SK-N-SH (cell line): ENCODE measurements around the gene ZNF692. TPM values are rescaled to one million over a fixed set of nuclear protein-coding genes. Genes with fewer than 3 reads are reported as not detected.

Source experiments
- CTCF ChIA-PET: fragments of 300-600, 350-600 bp; formaldehyde crosslinking; extraction: SDS; loops from one replicate; lab custom pipeline; 2021; lab: Yijun Ruan, JAX
- POLR2A ChIA-PET: fragments of 350-600 bp; sonication (Branson Sonifier 250); formaldehyde crosslinking; extraction: SDS; loops from one replicate; lab custom pipeline; 2020; ENCODE audit warnings: antibody characterized with exemption, inconsistent platforms; lab: Yijun Ruan, JAX
- DNase-seq: peaks from one replicate; pipeline ENCODE4 v3.0.0; 2012
- H2AFZ ChIP-seq: fragments of 200-600 bp; sonication (generic); 2 replicates; pipeline ENCODE4 v1.8.1; 2016; ENCODE audit warnings: antibody characterized with exemption, mild to moderate bottlenecking, low read depth
- H3F3A ChIP-seq: fragments of 200-600 bp; sonication (generic); replicated peaks from 2 replicates; pipeline ENCODE3; 2016; ENCODE audit warnings: antibody characterized with exemption, mild to moderate bottlenecking; ENCODE audit not compliant: insufficient read depth
- H3K27ac ChIP-seq, 2 experiments: fragments of 200-500 bp in 1 of 2; fragments of 200-600 bp in 1 of 2; sonication (Bioruptor generic) in 1 of 2; sonication (generic), shearing (Covaris generic) in 1 of 2; 2 replicates each; pipeline versions ENCODE4 v1.5.1 to v1.6.1; 2014 to 2016; ENCODE audit warnings: low read depth in 2 of 2, inconsistent platforms in 1 of 2, low read length in 1 of 2, mild to moderate bottlenecking in 1 of 2, mixed read lengths in 1 of 2
- H3K27me3 ChIP-seq: fragments of 200-600 bp; sonication (generic), shearing (Covaris generic); 2 replicates; pipeline ENCODE4 v1.6.1; 2016; ENCODE audit warnings: mixed run types; ENCODE audit not compliant: insufficient read depth
- H3K36me3 ChIP-seq, 2 experiments: fragments of 200-500 bp in 1 of 2; fragments of 200-600 bp in 1 of 2; sonication (Bioruptor generic) in 1 of 2; sonication (generic) in 1 of 2; replicated peaks in 1 of 2; 2 replicates each; pipeline versions ENCODE3 to v1.5.1; 2014 to 2016; ENCODE audit warnings: low read length in 1 of 2, mild to moderate bottlenecking in 1 of 2; ENCODE audit not compliant: insufficient read depth in 2 of 2, control insufficient read depth in 1 of 2
- H3K4me1 ChIP-seq, 2 experiments: fragments of 200-500 bp in 1 of 2; fragments of 200-600 bp in 1 of 2; sonication (Bioruptor generic) in 1 of 2; sonication (generic), shearing (Covaris generic) in 1 of 2; 2 replicates each; pipeline versions ENCODE4 v1.5.1 to v1.6.1; 2014 to 2016; ENCODE audit warnings: low read depth in 1 of 2, low read length in 1 of 2, mixed run types in 1 of 2; ENCODE audit not compliant: insufficient read depth in 2 of 2, control insufficient read depth in 1 of 2
- H3K4me2 ChIP-seq: fragments of 200-600 bp; sonication (generic), shearing (Covaris generic); 2 replicates; pipeline ENCODE4 v1.6.1; 2017; ENCODE audit warnings: mixed run types
- H3K4me3 ChIP-seq, 2 experiments: fragments of 200-500 bp in 1 of 2; fragments of 200-600 bp in 1 of 2; sonication (Bioruptor generic) in 1 of 2; sonication (generic), shearing (Covaris generic) in 1 of 2; 2 replicates each; pipeline versions ENCODE4 v1.5.1 to v1.8.1; 2014 to 2016; ENCODE audit warnings: low read depth in 2 of 2, inconsistent platforms in 1 of 2, low read length in 1 of 2, mild to moderate bottlenecking in 1 of 2, mixed read lengths in 1 of 2, moderate library complexity in 1 of 2
- H3K79me2 ChIP-seq: fragments of 200-600 bp; sonication (generic); 2 replicates; pipeline ENCODE4 v1.8.1; 2017; ENCODE audit warnings: mild to moderate bottlenecking; ENCODE audit not compliant: insufficient read depth
- H3K9ac ChIP-seq: fragments of 200-600 bp; sonication (generic); 2 replicates; pipeline ENCODE4 v1.6.1; 2017; ENCODE audit warnings: mixed run types
- H3K9me2 ChIP-seq: fragments of 200-600 bp; sonication (generic); 2 replicates; pipeline ENCODE4 v1.6.1; 2017; ENCODE audit warnings: mixed run types
- H3K9me3 ChIP-seq: fragments of 200-600 bp; sonication (generic); 2 replicates; pipeline ENCODE4 v1.6.1; 2017; ENCODE audit warnings: mixed run types, mild to moderate bottlenecking, moderate library complexity
- H4K20me1 ChIP-seq: fragments of 200-600 bp; sonication (generic); 2 replicates; pipeline ENCODE4 v1.6.1; 2017; ENCODE audit warnings: mild to moderate bottlenecking, mixed run types; ENCODE audit not compliant: insufficient read depth
- CTCF ChIP-seq: fragments of 200-600 bp; sonication (generic); IDR thresholded peaks from 2 replicates; pipeline ENCODE4 v1.6.1; 2017; ENCODE audit warnings: antibody characterized with exemption, mild to moderate bottlenecking, moderate library complexity
- ELF1 ChIP-seq: IDR thresholded peaks from 2 replicates; pipeline ENCODE4 v1.4.0; 2012
- EP300 ChIP-seq, 2 experiments: IDR thresholded peaks; 2 replicates each; pipeline versions ENCODE4 v1.4.0 to v1.6.1; 2012; ENCODE audit warnings: borderline replicate concordance in 1 of 2, low read depth in 1 of 2, low read length in 1 of 2
- EZH2phosphoT487 ChIP-seq: fragments of 200-600 bp; sonication (generic); IDR thresholded peaks from 2 replicates; pipeline ENCODE4 v1.6.1; 2017; ENCODE audit warnings: low read depth, mixed run types, mild to moderate bottlenecking, antibody characterized with exemption, moderate library complexity, borderline replicate concordance
- FOSL2 ChIP-seq: IDR thresholded peaks from 2 replicates; pipeline ENCODE4 v1.4.0; 2012; ENCODE audit warnings: low read depth, mild to moderate bottlenecking, moderate library complexity, borderline replicate concordance
- FOXM1 ChIP-seq: IDR thresholded peaks from 2 replicates; pipeline ENCODE4 v1.4.0; 2012; ENCODE audit warnings: low read depth, mild to moderate bottlenecking
- MXI1 ChIP-seq: IDR thresholded peaks from 2 replicates; pipeline ENCODE4 v1.6.1; 2012; ENCODE audit warnings: mild to moderate bottlenecking, low read depth, low read length, improper control_type of control experiment
- NFIC ChIP-seq: IDR thresholded peaks from 2 replicates; pipeline ENCODE4 v1.4.0; 2012; ENCODE audit warnings: borderline replicate concordance
- PBX3 ChIP-seq: IDR thresholded peaks from 2 replicates; pipeline ENCODE4; 2012
- RAD21 ChIP-seq: IDR thresholded peaks from 2 replicates; pipeline ENCODE4 v1.6.1; 2012; ENCODE audit warnings: mild to moderate bottlenecking, low read length
- RXRA ChIP-seq: IDR thresholded peaks from 2 replicates; pipeline ENCODE4 v1.4.0; 2012; ENCODE audit warnings: low read depth, mild to moderate bottlenecking, borderline replicate concordance
- SIN3A ChIP-seq: IDR thresholded peaks from 2 replicates; pipeline ENCODE4 v1.6.1; 2012; ENCODE audit warnings: low read depth, mild to moderate bottlenecking, low read length, moderate library complexity, borderline replicate concordance
- SMC3 ChIP-seq: IDR thresholded peaks from 2 replicates; pipeline ENCODE4 v1.6.1; 2012; ENCODE audit warnings: low read depth, low read length, improper control_type of control experiment
- TAF1 ChIP-seq: IDR thresholded peaks from 2 replicates; pipeline ENCODE4 v1.6.1; 2012; ENCODE audit warnings: low read depth, mild to moderate bottlenecking, low read length, moderate library complexity, borderline replicate concordance
- TCF12 ChIP-seq: IDR thresholded peaks from 2 replicates; pipeline ENCODE4 v1.4.0; 2012
- USF2 ChIP-seq: fragments of 150-350 bp; IDR thresholded peaks from 2 replicates; pipeline ENCODE4 v1.6.1; 2017; ENCODE audit warnings: antibody characterized with exemption, low read length, low read depth, borderline replicate concordance
- WGBS: methylation state at CpG from one replicate; pipeline ENCODE4 v1.1.6; 2017; ENCODE audit warnings: low lambda C conversion rate; 5-methylcytosine and 5-hydroxymethylcytosine counted together
- polyA plus RNA-seq, 3 experiments: library from polyadenylated mRNA; depleted of rRNA; stranded (reverse); fragments of >200 nt; gene quantifications; 2 replicates each; pipeline ENCODE4 v1.2.3, GENCODE V29; 2012
- TF ChIP-seq, protein P1 (sequence below): fragments of 150-350 bp; IDR thresholded peaks from 2 replicates; pipeline ENCODE4 v1.6.1; 2016; ENCODE audit warnings: mild to moderate bottlenecking, low read depth, low read length
- TF ChIP-seq, protein P2 (sequence below): IDR thresholded peaks from 2 replicates; pipeline ENCODE4 v1.4.0; 2012; ENCODE audit warnings: low read depth
- TF ChIP-seq, protein P3 (sequence below): IDR thresholded peaks from 2 replicates; pipeline ENCODE4 v1.4.0; 2012; ENCODE audit warnings: low read depth, borderline replicate concordance

The ZNF692 gene
- polyA plus RNA-seq, 1 of the 3 experiments (the other 2 are of a cell fraction) = 47.0 TPM

DNA sequence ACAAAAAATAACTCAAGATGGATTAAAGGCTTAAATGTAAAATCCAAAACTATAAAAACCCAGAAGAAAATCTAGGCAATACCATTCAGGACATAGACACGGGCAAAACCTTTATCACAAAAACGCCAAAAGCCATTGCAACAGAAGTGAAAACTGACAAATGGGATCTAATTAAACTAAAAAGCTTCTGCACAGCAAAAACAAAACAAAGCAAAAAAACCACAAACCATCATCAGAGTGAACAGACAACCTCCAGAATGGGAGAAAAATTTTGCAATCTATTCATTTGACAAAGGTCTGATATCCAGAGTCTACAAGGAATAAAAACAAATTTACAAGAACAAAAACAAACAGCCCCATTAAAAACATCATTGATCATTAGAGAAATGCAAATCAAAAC, 42.7 kb upstream of the ZNF692 start:
- 0 out of 2 replicates have a peak, but pooled peaks cover under 1% of the 10 kb centered on the region for H3K27me3 ChIP-seq
- CTCF ChIA-PET = interaction anchor here (1.3 kb wide), 1 partner anchor 43 kb away, joined by 5 read pairs; the partner anchor contains the start of gene ZNF692
- 34% methylated on average over 2 of the region's 2 CpGs for WGBS
- no peaks in the 10 kb centered on the region for H4K20me1 ChIP-seq
- no peaks in the 10 kb centered on the region for H3K9me2 ChIP-seq
- no peaks in the 10 kb centered on the region for H3F3A ChIP-seq
- H3K27ac ChIP-seq = no peak overlapping the region
- no peaks in the 10 kb centered on the region for H3K9me3 ChIP-seq
- no peaks in the 10 kb centered on the region for H3K79me2 ChIP-seq
- DNase-seq = no peak
- no peaks in the 10 kb centered on the region for H3K36me3 ChIP-seq
- H3K4me1 ChIP-seq = peaks cover 0 to 2% of the 10 kb centered on the region in 2 experiments; a peak in 1 of 4 replicates
- POLR2A ChIA-PET = no interaction called here
- no peak overlapping the region for H3K4me3 ChIP-seq
- no peak overlapping the region for H3K4me2 ChIP-seq
- H2AFZ ChIP-seq = no peak overlapping the region
- TF ChIP-seq FOXM1 (no peak), NFIC (no peak), EP300 (IDR thresholded peaks at IDR 0.05; ENCODE audit: borderline replicate concordance in 1 of 2, low read depth in 1 of 2, low read length in 1 of 2) (no peak), EZH2phosphoT487 (no peak), SIN3A (no peak), MXI1 (no peak), SMC3 (no peak), TAF1 (no peak), CTCF (no peak), USF2 (no peak), FOSL2 (no peak), ELF1 (no peak), TCF12 (no peak), RAD21 (no peak), PBX3 (no peak), RXRA (no peak)
- TF ChIP-seq, protein P1, sequence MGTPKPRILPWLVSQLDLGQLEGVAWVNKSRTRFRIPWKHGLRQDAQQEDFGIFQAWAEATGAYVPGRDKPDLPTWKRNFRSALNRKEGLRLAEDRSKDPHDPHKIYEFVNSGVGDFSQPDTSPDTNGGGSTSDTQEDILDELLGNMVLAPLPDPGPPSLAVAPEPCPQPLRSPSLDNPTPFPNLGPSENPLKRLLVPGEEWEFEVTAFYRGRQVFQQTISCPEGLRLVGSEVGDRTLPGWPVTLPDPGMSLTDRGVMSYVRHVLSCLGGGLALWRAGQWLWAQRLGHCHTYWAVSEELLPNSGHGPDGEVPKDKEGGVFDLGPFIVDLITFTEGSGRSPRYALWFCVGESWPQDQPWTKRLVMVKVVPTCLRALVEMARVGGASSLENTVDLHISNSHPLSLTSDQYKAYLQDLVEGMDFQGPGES = no peak
- TF ChIP-seq, protein P2, sequence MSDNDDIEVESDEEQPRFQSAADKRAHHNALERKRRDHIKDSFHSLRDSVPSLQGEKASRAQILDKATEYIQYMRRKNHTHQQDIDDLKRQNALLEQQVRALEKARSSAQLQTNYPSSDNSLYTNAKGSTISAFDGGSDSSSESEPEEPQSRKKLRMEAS = no peak
- TF ChIP-seq, protein P3, sequence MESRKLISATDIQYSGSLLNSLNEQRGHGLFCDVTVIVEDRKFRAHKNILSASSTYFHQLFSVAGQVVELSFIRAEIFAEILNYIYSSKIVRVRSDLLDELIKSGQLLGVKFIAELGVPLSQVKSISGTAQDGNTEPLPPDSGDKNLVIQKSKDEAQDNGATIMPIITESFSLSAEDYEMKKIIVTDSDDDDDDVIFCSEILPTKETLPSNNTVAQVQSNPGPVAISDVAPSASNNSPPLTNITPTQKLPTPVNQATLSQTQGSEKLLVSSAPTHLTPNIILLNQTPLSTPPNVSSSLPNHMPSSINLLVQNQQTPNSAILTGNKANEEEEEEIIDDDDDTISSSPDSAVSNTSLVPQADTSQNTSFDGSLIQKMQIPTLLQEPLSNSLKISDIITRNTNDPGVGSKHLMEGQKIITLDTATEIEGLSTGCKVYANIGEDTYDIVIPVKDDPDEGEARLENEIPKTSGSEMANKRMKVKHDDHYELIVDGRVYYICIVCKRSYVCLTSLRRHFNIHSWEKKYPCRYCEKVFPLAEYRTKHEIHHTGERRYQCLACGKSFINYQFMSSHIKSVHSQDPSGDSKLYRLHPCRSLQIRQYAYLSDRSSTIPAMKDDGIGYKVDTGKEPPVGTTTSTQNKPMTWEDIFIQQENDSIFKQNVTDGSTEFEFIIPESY = no peak
- H3K9ac ChIP-seq = no peak overlapping the region
